GM18519 (cell line): Measurements from ENCODE around the gene ZNF74.

Experiments
- ATAC-seq: cut with Tn5 transposase; IDR thresholded peaks from one replicate; pipeline ENCODE4 v1.9.1; 2021; ENCODE audit warnings: mild to moderate bottlenecking, moderate library complexity; ENCODE audit not compliant: unreplicated experiment, low FRiP score

Gene ZNF74

GRCh38 chr22:20430720-20431510 is 37.0 kb downstream of the ZNF74 start:
- no peak for ATAC-seq

- ATAC-seq: no peak
These were observed 37.7 kb downstream of the ZNF74 start for GRCh38 chr22:20431511-20432192.

GRCh38 chr22:20432244-20432686 is 38.3 kb downstream of the ZNF74 start:
- ATAC-seq: no peak

DNA sequence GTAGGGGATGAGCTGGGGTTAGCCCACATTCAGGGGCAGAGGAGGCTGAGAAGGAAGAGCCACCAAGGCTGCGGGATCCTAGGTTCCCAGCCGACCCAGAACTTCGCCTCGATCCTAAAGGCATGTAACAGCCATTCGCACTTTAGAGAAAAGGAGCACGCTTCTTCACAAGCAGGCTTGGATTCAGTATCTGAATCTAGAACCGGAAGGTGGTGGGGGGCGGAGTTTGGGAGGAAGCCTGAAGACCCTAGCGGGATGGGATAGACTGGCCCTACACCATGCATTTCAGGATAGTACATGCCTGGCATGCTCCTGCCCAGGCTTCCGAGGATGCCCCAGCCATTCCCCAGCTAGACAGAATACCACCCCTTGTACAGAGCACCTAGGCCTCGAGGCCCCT is 39.2 kb downstream of the ZNF74 start:
- no peak for ATAC-seq

DNA sequence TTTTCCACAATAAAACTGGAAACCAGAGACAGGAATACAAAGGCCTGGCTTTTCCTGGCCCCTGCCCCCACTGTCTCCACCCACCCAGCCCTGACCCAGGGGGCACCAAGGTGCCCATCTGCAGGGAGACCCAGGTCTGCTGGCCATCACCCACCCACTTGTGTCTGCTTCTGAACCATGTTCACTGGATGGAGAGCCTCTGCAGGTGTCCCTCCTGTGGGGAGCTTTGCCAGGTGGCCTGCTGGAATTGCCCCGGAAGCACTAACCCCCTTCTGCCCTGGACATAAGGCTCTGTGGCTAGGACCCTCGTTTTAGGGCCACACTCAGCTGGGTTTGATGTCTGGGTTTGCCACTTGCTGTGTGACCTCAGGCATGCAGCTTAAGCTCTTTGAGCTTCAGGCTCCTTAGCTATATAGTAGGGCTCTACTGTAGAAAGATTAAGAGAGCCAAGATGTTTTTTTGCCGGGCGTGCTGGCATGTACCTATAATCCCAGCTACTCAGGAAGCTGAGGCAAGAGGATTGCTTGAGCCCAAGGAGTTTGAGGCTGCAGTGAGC is 39.8 kb downstream of the ZNF74 start:
- no peak for ATAC-seq

- ATAC-seq: no peak
These were observed 40.4 kb downstream of the ZNF74 start for GRCh38 chr22:20434264-20434751.

DNA sequence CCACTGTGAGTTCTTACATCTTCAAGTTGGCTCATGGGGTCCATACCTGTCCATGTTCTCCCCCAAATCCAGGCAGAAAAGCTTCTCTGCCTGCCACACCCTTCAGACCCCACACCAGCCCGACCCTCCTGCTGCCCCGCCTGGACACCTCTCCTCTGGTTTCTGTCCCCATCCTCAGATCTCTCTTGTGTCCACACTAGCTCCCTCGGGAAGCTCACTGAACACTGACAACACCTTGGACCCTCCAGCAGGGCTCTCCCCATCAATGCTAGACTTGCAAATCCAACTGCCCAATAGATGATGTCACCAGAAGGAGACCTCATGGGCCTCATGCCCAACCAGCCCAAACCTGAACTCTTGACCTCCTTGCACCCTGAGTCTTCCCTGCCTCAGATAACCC is 40.8 kb downstream of the ZNF74 start:
- ATAC-seq: no peak

DNA sequence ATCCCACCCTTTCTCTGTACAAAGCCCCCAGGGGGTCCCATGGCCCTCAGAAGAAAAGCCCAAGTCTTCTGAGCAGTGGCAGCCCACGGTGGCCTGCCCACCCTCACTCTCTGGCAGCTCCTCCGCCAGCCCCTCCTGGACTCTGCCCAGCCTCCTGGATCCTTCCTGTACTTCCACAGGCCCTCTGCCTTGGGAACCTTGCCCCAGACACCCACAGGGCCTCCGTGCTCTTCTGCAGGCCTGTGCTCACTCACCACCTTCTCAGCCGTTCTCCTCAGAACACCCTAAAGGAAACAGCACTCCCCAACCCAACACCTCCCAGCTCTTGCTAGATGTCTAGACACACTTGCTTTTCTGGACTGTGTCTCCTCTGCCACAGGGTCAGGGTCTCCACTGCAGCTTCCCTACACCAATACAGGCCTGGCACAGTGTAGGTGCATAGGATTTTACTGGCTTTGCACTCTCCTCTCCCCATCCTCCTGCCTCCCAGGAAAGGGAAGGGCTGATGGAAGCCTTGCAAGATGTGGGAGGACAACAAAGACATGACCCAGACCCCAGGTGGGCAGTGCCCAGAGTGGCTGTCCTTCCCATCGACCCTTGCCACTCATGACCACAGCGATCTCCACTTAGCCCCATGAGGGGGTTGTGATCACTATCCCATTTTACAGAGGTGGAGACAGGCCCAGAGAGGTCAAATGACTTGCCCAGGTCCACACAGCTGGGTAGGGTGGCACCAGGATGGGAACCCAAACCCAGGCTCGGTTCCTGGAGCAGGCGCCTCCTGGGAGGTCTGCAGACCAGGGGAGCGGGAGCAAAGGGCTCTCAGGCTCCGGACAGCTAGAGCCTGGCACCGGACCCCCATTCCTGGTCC is 41.7 kb downstream of the ZNF74 start:
- no peak for ATAC-seq

DNA sequence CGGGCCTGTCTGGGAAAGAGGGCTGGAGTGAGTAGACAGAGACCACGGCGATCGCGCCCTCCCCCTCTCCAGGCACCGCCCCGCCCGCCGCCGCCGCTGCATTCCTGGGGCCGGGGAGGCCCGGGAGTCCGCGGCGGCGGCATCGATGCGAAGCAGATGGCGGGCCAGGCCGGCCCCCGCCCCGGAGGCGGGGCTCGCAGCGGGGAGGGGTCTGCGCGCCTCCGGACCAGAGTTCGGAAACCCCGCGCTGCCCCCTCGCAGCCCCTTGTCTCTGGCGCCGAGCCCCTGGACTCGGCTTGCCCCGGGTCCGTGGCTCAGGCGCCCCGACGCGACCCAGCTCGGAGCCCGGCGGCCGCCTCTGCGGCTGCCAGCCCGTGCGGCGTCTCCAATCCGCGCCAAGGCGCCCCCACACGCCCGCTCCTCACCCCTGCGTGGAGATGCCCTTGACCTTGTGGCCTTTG is 42.4 kb downstream of the ZNF74 start:
- ATAC-seq: no peak

- ATAC-seq: no peak
These were observed 43.0 kb downstream of the ZNF74 start for GRCh38 chr22:20436768-20437612.

DNA sequence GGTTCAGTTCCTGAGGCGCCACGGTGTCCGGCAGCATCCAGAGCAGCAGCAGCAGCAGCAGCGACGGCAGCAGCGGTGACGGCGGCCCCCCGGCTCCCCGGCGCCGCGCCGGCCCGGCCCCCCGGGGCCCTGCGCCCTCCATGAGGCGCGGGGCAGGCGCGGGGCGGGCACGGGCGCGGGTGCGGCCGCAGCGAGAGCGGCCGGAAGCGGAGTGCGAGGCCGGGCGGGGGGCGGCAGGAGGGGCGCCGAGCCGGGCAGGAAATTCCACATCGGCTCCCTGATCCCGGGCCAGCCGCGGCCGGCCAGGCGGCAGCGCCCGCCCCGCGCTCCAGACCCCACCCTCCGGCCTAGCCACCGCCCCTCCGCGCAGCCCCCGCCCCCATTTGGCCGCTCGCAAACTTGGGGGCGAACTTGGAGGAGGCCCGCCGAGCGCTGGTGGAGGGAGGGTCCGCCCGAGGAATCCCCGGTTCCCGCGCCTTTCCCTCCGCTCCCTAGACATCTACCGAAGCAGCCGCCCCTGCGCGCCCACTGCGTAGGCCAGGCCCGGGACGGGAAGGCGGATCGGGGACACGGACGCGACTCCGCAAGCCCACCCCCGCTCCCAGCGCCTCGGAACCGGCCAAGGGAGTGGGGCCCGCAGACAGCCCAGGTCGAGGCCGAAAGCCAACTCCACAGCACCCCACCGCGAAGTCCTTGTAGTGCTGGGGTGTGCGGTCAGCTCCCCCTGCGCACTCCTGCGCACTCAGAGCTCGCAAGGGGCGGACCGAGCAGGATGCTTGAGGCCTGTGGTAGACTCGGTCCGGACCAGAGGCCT is 43.9 kb downstream of the ZNF74 start, which contains the start of gene SCARF2:
SCARF2 (minus strand) TSS at position 213 of the 814 bp plus-strand sequence; CDS start at position 142, 71 bp downstream.
- no peak for ATAC-seq

DNA sequence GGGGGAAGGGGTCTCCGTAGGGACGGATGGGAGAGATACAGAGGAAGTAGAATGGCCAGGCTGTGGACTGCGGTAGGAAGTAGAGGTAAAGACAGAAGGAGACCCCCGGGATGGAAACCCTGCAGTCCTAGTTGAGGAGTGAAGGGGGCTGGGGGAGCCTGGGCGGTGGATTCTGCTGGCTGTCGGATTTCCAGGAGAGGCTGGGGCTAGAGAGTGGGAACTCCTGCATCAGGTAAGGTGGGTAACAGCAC is 44.4 kb downstream of the ZNF74 start:
- no peak for ATAC-seq

DNA sequence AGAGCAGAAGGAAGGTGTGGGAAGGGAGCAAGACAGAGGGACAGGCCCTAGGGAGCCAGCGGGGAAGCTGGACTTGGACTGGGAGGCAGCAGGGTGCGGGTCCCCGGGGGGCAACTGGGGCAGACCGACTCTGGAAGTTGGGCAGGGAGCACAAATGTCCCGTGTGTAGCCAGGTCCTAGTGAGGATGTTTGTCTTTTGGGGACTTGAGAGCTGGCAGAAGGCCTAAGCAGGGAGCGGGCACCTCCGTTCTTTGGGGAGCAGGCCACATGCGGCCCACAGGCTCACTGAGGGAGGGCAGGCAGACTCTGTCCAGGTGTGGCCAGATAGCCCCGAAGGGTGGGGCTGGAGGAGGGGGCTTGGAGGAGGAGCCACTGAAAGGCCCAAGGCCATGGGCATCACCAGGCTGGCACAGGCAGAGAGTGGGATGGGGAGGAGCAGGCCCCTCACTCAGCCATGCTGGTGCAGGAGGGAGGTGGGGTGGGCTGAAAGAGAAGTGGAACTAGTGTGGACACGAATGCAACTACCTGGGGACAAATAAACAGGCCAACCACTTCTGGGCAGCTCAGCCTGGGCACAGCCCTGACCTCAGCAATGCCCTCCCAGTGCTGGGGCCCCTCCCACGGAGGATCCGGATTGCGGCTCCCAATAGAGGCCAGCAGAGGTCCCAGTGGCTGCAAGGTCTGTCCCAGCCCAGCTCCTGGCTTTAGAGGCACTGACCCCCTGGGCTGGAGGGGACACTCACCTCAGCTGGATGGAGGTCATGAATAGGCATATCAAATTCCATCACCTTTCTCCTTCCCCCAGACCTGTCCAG is 44.9 kb downstream of the ZNF74 start:
- ATAC-seq: no peak

DNA sequence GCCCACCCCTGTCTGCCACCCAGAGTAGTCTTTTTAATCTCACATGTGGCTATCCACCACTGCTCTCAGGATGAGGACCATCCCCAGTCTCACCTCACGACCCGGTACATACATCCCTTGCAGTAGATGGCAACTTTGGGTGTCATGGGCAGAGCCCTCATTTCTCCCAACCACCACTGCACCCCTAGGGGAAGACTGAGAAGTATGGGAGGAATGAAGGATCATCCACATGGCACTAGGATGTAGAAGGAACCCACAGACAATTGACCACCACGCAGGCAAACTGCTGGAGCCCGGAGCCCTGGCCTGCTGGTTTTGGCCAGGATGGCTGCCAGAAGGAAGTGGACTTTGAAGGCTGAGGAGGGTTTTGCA is 45.6 kb downstream of the ZNF74 start:
- ATAC-seq: no peak

GRCh38 chr22:20439928-20440575 is 46.1 kb downstream of the ZNF74 start:
- no peak for ATAC-seq

DNA sequence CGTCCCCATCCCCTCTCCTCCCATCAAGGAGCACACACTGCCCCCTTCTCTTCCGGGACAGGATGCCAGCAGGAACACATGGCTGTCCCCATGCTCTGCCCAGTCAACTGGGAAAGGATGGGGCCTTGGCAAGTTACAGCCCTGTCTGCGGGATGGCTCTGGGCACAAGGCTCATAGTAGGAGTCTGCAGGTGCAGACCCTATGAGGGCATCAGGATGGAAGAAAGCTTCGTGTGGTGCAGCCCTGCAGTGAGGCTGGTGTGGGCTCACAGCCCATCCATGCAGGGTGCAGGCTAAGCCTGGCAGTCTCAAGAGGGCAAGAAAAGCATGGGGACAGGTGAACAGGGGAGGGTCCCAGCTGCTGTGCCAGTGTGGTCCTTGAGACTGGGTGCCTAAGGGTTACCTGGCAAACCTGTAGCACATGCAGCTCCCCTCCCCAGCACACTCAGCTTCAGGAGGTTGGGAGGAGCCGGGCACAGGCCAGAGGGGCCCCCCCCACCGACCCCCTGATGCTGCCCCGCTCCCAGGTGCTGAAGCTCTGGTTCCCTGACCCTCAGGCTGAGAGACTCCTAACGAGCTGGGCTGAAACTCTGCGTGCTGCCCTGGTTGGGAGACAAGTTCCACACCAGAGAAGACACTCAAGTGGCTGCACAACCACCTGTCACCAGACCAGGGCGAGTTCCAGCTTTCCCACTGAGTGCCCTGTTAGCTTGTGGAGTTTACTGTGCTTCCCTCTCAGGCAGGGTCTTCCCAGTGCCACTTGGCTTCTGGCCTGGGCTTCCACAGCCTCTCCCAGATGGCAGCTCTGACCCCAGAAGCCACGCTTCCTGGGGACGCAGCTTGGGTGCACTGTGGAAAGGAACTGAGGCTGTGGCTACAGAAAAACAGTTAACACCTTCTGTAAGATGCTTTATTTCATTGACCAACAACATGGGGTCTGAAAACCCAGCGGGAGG is 47.0 kb downstream of the ZNF74 start:
- ATAC-seq: no peak
